H1 (cell line): ENCODE results near the gene PAX7.

ENCODE experiments used
- EGR1 ChIP-seq: IDR thresholded peaks from 2 replicates; pipeline ENCODE4 v1.6.1; 2011; ENCODE audit warnings: low read depth, low read length, borderline replicate concordance
- EP300 ChIP-seq, 2 experiments: IDR thresholded peaks; 1 replicate in 1 of 2; 2 replicates in 1 of 2; pipeline ENCODE4 v1.6.1; 2011 to 2012; ENCODE audit warnings: low read depth in 2 of 2, low read length in 2 of 2, mild to moderate bottlenecking in 2 of 2, borderline replicate concordance in 1 of 2, inconsistent platforms in 1 of 2, moderate library complexity in 1 of 2
- EZH2 ChIP-seq: fragments of 200-600 bp; sonication (generic); IDR thresholded peaks from 2 replicates; pipeline ENCODE4 v1.7.1; 2012; ENCODE audit warnings: low read depth, mild to moderate bottlenecking, moderate library complexity, low read length, inconsistent platforms; ENCODE audit not compliant: severe bottlenecking
- PHF8 ChIP-seq: fragments of 200-600 bp; sonication (generic); conservative IDR thresholded peaks from 2 replicates; pipeline ENCODE4 v1.7.1; 2012; ENCODE audit warnings: low read depth, mild to moderate bottlenecking, inconsistent platforms, low read length, moderate library complexity
- POLR2A ChIP-seq, 2 experiments: IDR thresholded peaks; 1 replicate in 1 of 2; 2 replicates in 1 of 2; pipeline ENCODE4 v1.6.1; 2011; ENCODE audit warnings: low read depth in 2 of 2, low read length in 2 of 2, mild to moderate bottlenecking in 2 of 2; ENCODE audit errors: control extremely low read depth in 1 of 2
- POLR2AphosphoS5 ChIP-seq: IDR thresholded peaks from 2 replicates; pipeline ENCODE4 v1.6.1; 2011; ENCODE audit warnings: low read depth, low read length
- SIN3A ChIP-seq, 2 experiments: IDR thresholded peaks in 1 of 2; conservative IDR thresholded peaks in 1 of 2; 2 replicates each; pipeline ENCODE4 v1.6.1; 2011 to 2012; ENCODE audit warnings: low read length in 2 of 2, improper control_type of control experiment in 1 of 2, low read depth in 1 of 2, mild to moderate bottlenecking in 1 of 2
- TF ChIP-seq, protein P1 (sequence below): IDR thresholded peaks from 2 replicates; pipeline ENCODE4 v1.6.1; 2012; ENCODE audit warnings: low read length, inconsistent platforms
- TF ChIP-seq, protein P2 (sequence below), 3 experiments: IDR thresholded peaks; 1 replicate in 2 of 3; 2 replicates in 1 of 3; pipeline versions ENCODE4 v1.5.1 to v1.6.1; 2011; ENCODE audit warnings: low read length in 3 of 3, mild to moderate bottlenecking in 3 of 3, inconsistent platforms in 2 of 3, low read depth in 1 of 3, moderate library complexity in 1 of 3; ENCODE audit not compliant: insufficient read depth in 1 of 3; ENCODE audit errors: control extremely low read depth in 1 of 3

DNA sequence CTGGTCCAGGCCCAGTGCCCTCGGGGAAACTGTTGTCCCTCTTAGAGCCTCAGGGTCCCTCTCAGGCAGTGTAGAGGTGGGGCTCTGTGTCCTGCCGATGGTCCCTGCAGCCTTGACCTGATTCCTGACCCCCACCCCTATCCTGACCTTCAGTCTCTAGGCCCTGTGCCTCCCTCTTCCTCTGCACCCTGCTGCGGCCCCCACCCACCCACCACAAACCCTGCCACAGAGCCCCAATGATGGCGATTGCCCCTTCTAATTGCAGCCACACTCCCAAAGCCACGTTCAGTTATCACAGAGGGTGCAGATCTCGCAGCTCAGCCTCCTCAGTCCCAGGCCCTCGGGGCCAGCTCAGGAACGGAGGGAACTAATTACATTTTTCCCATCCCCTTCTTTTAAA is 99.7 kb downstream of the PAX7 start:
- TF ChIP-seq, protein P1, sequence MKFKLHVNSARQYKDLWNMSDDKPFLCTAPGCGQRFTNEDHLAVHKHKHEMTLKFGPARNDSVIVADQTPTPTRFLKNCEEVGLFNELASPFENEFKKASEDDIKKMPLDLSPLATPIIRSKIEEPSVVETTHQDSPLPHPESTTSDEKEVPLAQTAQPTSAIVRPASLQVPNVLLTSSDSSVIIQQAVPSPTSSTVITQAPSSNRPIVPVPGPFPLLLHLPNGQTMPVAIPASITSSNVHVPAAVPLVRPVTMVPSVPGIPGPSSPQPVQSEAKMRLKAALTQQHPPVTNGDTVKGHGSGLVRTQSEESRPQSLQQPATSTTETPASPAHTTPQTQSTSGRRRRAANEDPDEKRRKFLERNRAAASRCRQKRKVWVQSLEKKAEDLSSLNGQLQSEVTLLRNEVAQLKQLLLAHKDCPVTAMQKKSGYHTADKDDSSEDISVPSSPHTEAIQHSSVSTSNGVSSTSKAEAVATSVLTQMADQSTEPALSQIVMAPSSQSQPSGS, result no peak
- TF ChIP-seq POLR2AphosphoS5, result no peak
- no peak for TF ChIP-seq POLR2A (IDR thresholded peaks at IDR 0.05; ENCODE audit: control extremely low read depth in 1 of 2, low read depth in 2 of 2, low read length in 2 of 2)
- TF ChIP-seq, protein P2, sequence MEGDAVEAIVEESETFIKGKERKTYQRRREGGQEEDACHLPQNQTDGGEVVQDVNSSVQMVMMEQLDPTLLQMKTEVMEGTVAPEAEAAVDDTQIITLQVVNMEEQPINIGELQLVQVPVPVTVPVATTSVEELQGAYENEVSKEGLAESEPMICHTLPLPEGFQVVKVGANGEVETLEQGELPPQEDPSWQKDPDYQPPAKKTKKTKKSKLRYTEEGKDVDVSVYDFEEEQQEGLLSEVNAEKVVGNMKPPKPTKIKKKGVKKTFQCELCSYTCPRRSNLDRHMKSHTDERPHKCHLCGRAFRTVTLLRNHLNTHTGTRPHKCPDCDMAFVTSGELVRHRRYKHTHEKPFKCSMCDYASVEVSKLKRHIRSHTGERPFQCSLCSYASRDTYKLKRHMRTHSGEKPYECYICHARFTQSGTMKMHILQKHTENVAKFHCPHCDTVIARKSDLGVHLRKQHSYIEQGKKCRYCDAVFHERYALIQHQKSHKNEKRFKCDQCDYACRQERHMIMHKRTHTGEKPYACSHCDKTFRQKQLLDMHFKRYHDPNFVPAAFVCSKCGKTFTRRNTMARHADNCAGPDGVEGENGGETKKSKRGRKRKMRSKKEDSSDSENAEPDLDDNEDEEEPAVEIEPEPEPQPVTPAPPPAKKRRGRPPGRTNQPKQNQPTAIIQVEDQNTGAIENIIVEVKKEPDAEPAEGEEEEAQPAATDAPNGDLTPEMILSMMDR (IDR thresholded peaks at IDR 0.05; ENCODE audit: control extremely low read depth in 1 of 3, insufficient read depth in 1 of 3, low read depth in 1 of 3, low read length in 3 of 3), result no peak
- no peak for TF ChIP-seq EZH2
- no peak for TF ChIP-seq EP300 (IDR thresholded peaks at IDR 0.05; ENCODE audit: borderline replicate concordance in 1 of 2, low read depth in 2 of 2, low read length in 2 of 2)
- TF ChIP-seq EGR1, result no peak
- TF ChIP-seq PHF8, result no peak
- no peak for TF ChIP-seq SIN3A (conservative IDR thresholded peaks at IDR 0.05 in 1 of 2, IDR thresholded peaks at IDR 0.05 in 1 of 2; ENCODE audit: low read depth in 1 of 2, low read length in 2 of 2)
